Naive thymus-derived CD4-positive, alpha-beta T cell (primary cell): Measurements from ENCODE around the gene TOR1AIP1. TPM values are rescaled to one million over a fixed set of nuclear protein-coding genes. Genes with fewer than 3 reads are reported as not detected.

Experiments used
- ATAC-seq: fragments of 150-1000 bp; cut with Tn5 transposase; 2 replicates; pipeline ENCODE4 v1.10.0; 2021; ENCODE audit warnings: mild to moderate bottlenecking, moderate library complexity
- CTCF ChIA-PET: fragments of 350-600 bp; sonication (Branson Sonifier 250); formaldehyde crosslinking; loops from one replicate; lab custom pipeline; 2021; ENCODE audit warnings: antibody characterized with exemption; lab: Charles Lee
- POLR2A ChIA-PET: fragments of 350-600 bp; sonication (Branson Sonifier 250); formaldehyde crosslinking; loops from one replicate; lab custom pipeline; 2021; ENCODE audit warnings: antibody characterized with exemption, inconsistent platforms; lab: Charles Lee
- DNase-seq, 9 donors: peaks; one replicate each; pipeline versions ENCODE4 v3.0.0 to v3.0.0-alpha.2; 2020 to 2022; ENCODE audit warnings: mixed read lengths in 1 of 9
- H3K27ac ChIP-seq: one replicate; pipeline ENCODE4 v1.7.0; 2013; ENCODE audit warnings: mild to moderate bottlenecking, low read depth, low read length, moderate library complexity
- H3K27me3 ChIP-seq, 2 donors: one replicate each; pipeline ENCODE4 v1.7.0; 2013; ENCODE audit warnings: low read length in 2 of 2, mild to moderate bottlenecking in 2 of 2, moderate library complexity in 2 of 2; ENCODE audit not compliant: control insufficient read depth in 2 of 2, insufficient read depth in 2 of 2
- H3K36me3 ChIP-seq, 3 experiments: 1 replicate in 2 of 3; 2 replicates in 1 of 3; pipeline ENCODE4 v1.7.0; 2013; ENCODE audit warnings: low read length in 3 of 3, mild to moderate bottlenecking in 3 of 3, moderate library complexity in 1 of 3; ENCODE audit not compliant: insufficient read depth in 3 of 3, control insufficient read depth in 2 of 3
- H3K4me1 ChIP-seq, 2 donors: one replicate each; pipeline ENCODE4 v1.7.0; 2013; ENCODE audit warnings: low read length in 2 of 2, mild to moderate bottlenecking in 2 of 2, moderate library complexity in 1 of 2; ENCODE audit not compliant: control insufficient read depth in 2 of 2, insufficient read depth in 2 of 2
- H3K4me3 ChIP-seq: 2 replicates; pipeline ENCODE4 v1.7.0; 2013; ENCODE audit warnings: mild to moderate bottlenecking, low read length
- H3K9me3 ChIP-seq, 3 experiments: 1 replicate in 2 of 3; 2 replicates in 1 of 3; pipeline ENCODE4 v1.7.0; 2013; ENCODE audit warnings: low read length in 3 of 3; ENCODE audit not compliant: control insufficient read depth in 2 of 3
- H3K27ac Mint-ChIP-seq, 9 donors: one replicate each; pipeline ENCODE4 v1.8.0; 2020 to 2022; ENCODE audit warnings: mixed read lengths in 9 of 9, mild to moderate bottlenecking in 8 of 9, moderate library complexity in 5 of 9, inconsistent platforms in 2 of 9
- H3K27me3 Mint-ChIP-seq, 5 donors: one replicate each; pipeline ENCODE4 v1.8.0; 2021 to 2022; ENCODE audit warnings: mixed read lengths in 5 of 5, mild to moderate bottlenecking in 1 of 5
- H3K36me3 Mint-ChIP-seq, 5 donors: one replicate each; pipeline ENCODE4 v1.8.0; 2020 to 2022; ENCODE audit warnings: mixed read lengths in 5 of 5, mild to moderate bottlenecking in 3 of 5, inconsistent platforms in 1 of 5
- H3K4me1 Mint-ChIP-seq, 7 donors: one replicate each; pipeline ENCODE4 v1.8.0; 2020 to 2022; ENCODE audit warnings: mixed read lengths in 7 of 7, mild to moderate bottlenecking in 3 of 7, inconsistent platforms in 1 of 7
- H3K4me3 Mint-ChIP-seq, 10 donors: one replicate each; pipeline ENCODE4 v1.8.0; 2020 to 2022; ENCODE audit warnings: mild to moderate bottlenecking in 10 of 10, mixed read lengths in 10 of 10, moderate library complexity in 6 of 10, inconsistent platforms in 2 of 10
- H3K9me3 Mint-ChIP-seq, 11 donors: one replicate each; pipeline ENCODE4 v1.8.0; 2020 to 2022; ENCODE audit warnings: mixed read lengths in 11 of 11, mild to moderate bottlenecking in 4 of 11, inconsistent platforms in 1 of 11, moderate library complexity in 1 of 11
- intact Hi-C, 2 donors: fragments of 100-400 bp; cut with micrococcal nuclease; formaldehyde crosslinking; loops; one replicate each; pipeline ENCODE4 v1.15.1; 2023
- polyA plus RNA-seq, 2 donors: library from polyadenylated mRNA; unstranded; fragments of 300-500 nt; fragmentation: Illumina TruSeq; gene quantifications; one replicate each; pipeline ENCODE4 v1.2.3, GENCODE V29; 2021
- total RNA-seq, 6 experiments: library from RNA in 5 of 6; stranded (reverse) in 5 of 6; gene quantifications; 1 replicate in 5 of 6; 2 replicates in 1 of 6; pipeline ENCODE4 v1.2.3 and lab custom pipeline; 2021 to 2026

Gene TOR1AIP1
- total and polyA plus RNA-seq, 7 experiments from 2014 or later, result 47.4 to 88.6 (median 59.5) TPM

DNA sequence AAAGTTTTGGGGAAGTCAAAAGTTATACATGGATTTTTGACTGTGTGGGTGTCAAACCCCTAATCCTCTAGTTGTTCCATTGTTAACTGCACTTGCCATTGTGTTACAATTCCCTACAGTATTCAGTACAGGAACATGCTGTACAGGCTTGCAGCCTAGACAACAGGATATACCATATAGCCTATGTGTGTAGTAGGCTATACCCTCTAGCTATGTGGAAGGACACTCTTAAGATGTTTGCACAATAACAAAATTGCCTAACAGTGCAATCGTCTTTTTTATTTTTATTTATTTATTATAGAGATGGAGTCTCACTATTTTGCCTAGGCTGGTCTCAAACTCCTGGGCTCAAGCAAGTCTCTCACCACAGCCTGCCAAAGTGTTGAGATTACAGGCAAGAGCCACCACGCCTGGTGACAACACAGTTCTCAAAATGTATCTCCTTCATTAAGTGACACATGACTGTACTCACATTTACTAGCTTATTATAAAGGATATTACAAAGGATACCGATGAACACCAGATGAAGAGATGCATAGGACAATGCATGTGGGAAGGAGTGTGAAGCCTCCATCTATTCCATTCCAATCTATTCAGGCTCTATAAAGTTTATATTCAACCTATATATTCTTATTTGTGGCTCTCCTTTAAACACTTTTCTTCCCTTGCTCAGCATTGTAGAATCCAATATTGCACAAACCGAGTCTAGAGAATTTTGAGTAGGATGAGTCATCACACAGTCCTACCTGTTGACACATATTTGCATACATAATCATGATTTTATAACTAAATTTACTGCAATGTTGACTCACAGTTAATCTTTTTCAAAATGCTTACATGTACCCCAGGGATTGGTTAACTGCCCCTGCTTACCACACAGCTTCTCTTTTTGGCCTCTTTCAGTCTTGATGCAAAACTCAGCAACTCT, 44.1 kb downstream of the TOR1AIP1 start:
- DNase-seq (no peak), ATAC-seq (no peak)
- Histone ChIP-seq H3K4me3 (no peak overlapping the region), H3K9me3 (no peaks in the 10 kb centered on the region), H3K36me3 (peaks cover 0 to 5% (median 4%) of the 10 kb centered on the region in 3 experiments), H3K27ac (no peak overlapping the region), H3K4me1 (no peaks in the 10 kb centered on the region), H3K27me3 (no peaks in the 10 kb centered on the region)
- Mint-ChIP-seq H3K27me3 (peaks cover 0 to 6% (median 0%) of the 10 kb centered on the region in 5 donors), H3K4me3 (no peak overlapping the region), H3K9me3 (peaks cover 0 to 2% (median 0%) of the 10 kb centered on the region in 11 donors), H3K4me1 (peaks cover 0 to 3% (median 0%) of the 10 kb centered on the region in 7 donors), H3K27ac (no peak overlapping the region), H3K36me3 (peaks cover 0 to 6% (median 0%) of the 10 kb centered on the region in 5 donors)
- intact Hi-C loops, result no loop called here
- POLR2A ChIA-PET, result no interaction called here
- CTCF ChIA-PET, result no interaction called here

- CTCF ChIA-PET, result no interaction called here
These were observed 44.7 kb downstream of the TOR1AIP1 start for GRCh38 chr1:179926850-179927205.

DNA sequence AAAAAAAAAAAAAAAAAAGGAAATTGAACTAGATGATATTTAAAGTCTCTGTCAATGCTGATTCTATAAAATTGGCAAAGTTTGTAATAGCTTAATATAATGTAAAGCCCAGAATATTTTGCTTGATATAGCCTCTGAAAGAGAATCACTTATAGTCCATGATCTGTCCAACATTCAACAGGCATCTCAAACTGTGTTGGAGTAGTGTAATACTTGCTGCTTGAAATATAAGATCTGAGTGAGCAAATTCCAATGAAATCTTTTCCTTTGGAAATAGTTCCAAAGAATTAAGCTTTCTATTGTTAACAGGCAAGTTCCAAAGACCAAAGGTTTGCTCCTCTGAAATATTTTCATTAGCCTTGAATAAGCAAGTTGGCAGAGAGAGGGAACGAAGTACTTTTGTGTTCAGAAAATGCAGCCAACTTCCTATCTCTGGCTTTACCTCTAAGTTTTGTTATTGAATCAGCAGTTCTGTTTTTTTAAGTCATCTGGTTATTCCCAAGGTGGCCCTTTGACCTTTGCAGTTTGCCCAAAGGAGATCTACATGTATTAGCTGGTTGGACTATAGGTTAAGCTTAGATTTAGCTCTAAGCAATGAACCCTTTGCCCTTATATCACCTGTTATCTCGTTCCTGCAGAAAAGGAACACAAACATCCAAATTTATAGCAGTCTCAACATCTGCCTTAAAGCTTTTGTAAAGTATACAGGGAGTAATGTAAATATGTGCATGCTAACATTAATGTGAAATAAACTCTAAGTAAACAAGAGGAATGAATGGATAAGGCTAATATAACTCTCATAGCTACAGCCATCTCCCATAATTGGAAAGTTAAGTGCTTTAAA, 48.1 kb downstream of the TOR1AIP1 start:
- no peak overlapping the region for H3K4me3 ChIP-seq
- no peaks in the 10 kb centered on the region for H3K4me1 Mint-ChIP-seq
- ChIA-PET CTCF (no interaction called here), POLR2A (no interaction called here)
- H3K27ac ChIP-seq, result no peak overlapping the region
- H3K36me3 ChIP-seq, result no peaks in the 10 kb centered on the region
- no peak for ATAC-seq
- no peak for DNase-seq
- no peaks in the 10 kb centered on the region for H3K4me1 ChIP-seq
- H3K9me3 ChIP-seq, result no peaks in the 10 kb centered on the region
- H3K27me3 Mint-ChIP-seq, result peaks cover 0 to 24% (median 6%) of the 10 kb centered on the region in 5 donors
- H3K9me3 Mint-ChIP-seq, result peaks cover 0 to 2% (median 0%) of the 10 kb centered on the region in 11 donors
- intact Hi-C loops, result no loop called here
- peaks cover 0 to 3% (median 0%) of the 10 kb centered on the region in 5 donors for H3K36me3 Mint-ChIP-seq
- no peak overlapping the region for H3K27ac Mint-ChIP-seq
- H3K4me3 Mint-ChIP-seq, result no peak overlapping the region
- H3K27me3 ChIP-seq, result no peaks in the 10 kb centered on the region

More at GRCh38 chr1:179926850-179927205, 44.7 kb downstream of the TOR1AIP1 start:
- Mint-ChIP-seq H3K27me3 (peaks cover 0 to 6% (median 0%) of the 10 kb centered on the region in 5 donors), H3K4me3 (no peak overlapping the region), H3K27ac (no peak overlapping the region), H3K36me3 (peaks cover 0 to 6% (median 0%) of the 10 kb centered on the region in 5 donors), H3K4me1 (peaks cover 0 to under 1% (median 0%) of the 10 kb centered on the region in 7 donors), H3K9me3 (peaks cover 0 to 2% (median 0%) of the 10 kb centered on the region in 11 donors)
- intact Hi-C loops, result no loop called here
- Histone ChIP-seq H3K36me3 (no peaks in the 10 kb centered on the region), H3K9me3 (no peaks in the 10 kb centered on the region), H3K27me3 (no peaks in the 10 kb centered on the region), H3K27ac (no peak overlapping the region), H3K4me3 (no peak overlapping the region), H3K4me1 (no peaks in the 10 kb centered on the region)
- ATAC-seq (no peak), DNase-seq (no peak)
- POLR2A ChIA-PET, result no interaction called here

- no peak overlapping the region for H3K27ac Mint-ChIP-seq
- H3K27me3 Mint-ChIP-seq, result peaks cover 0 to 25% (median 6%) of the 10 kb centered on the region in 5 donors
- no peaks in the 10 kb centered on the region for H3K36me3 ChIP-seq
- no peak overlapping the region for H3K4me3 Mint-ChIP-seq
- no peak overlapping the region for H3K27ac ChIP-seq
- ChIA-PET POLR2A (interaction anchor here (1.1 kb wide), 1 partner anchor 9 kb away, joined by 3 read pairs; no protein-coding TSS in a partner anchor), CTCF (no interaction called here)
- no peak overlapping the region for H3K4me3 ChIP-seq
- no peak for ATAC-seq
- no peaks in the 10 kb centered on the region for H3K9me3 ChIP-seq
- H3K9me3 Mint-ChIP-seq, result peaks cover 0 to 2% (median 0%) of the 10 kb centered on the region in 11 donors
- DNase-seq, result no peak
- no peaks in the 10 kb centered on the region for H3K4me1 ChIP-seq
- H3K4me1 Mint-ChIP-seq, result no peaks in the 10 kb centered on the region
- H3K27me3 ChIP-seq, result no peaks in the 10 kb centered on the region
- H3K36me3 Mint-ChIP-seq, result no peaks in the 10 kb centered on the region
- intact Hi-C loops, result no loop called here
These were observed 48.8 kb downstream of the TOR1AIP1 start for GRCh38 chr1:179930867-179931266.

- Histone ChIP-seq H3K4me1 (no peaks in the 10 kb centered on the region), H3K4me3 (no peak overlapping the region), H3K9me3 (no peaks in the 10 kb centered on the region), H3K27me3 (peaks cover 0 to 4% of the 10 kb centered on the region in 2 donors), H3K36me3 (no peaks in the 10 kb centered on the region), H3K27ac (no peak overlapping the region)
- Mint-ChIP-seq H3K27ac (no peak overlapping the region), H3K27me3 (peaks cover 0 to 43% (median 7%) of the 10 kb centered on the region in 5 donors), H3K36me3 (no peaks in the 10 kb centered on the region), H3K9me3 (no peaks in the 10 kb centered on the region), H3K4me3 (no peak overlapping the region), H3K4me1 (peaks cover 0 to 2% (median 0%) of the 10 kb centered on the region in 7 donors)
- intact Hi-C loops, result no loop called here
- ATAC-seq, result no peak
- ChIA-PET CTCF (interaction anchor here (0.6 kb wide), 1 partner anchor 36 kb away, joined by 3 read pairs; no protein-coding TSS in a partner anchor), POLR2A (interaction anchor here (0.7 kb wide), 1 partner anchor 29 kb away, joined by 3 read pairs; no protein-coding TSS in a partner anchor)
- DNase-seq, result no peak
These were observed 51.1 kb downstream of the TOR1AIP1 start for GRCh38 chr1:179933219-179933618.

GRCh38 chr1:179935909-179936496, 53.9 kb downstream of the TOR1AIP1 start:
- no peaks in the 10 kb centered on the region for H3K36me3 Mint-ChIP-seq
- no peak for ATAC-seq
- peaks cover 0 to 2% (median 0%) of the 10 kb centered on the region in 7 donors for H3K4me1 Mint-ChIP-seq
- DNase-seq, result no peak
- no peaks in the 10 kb centered on the region for H3K36me3 ChIP-seq
- H3K4me1 ChIP-seq, result no peaks in the 10 kb centered on the region
- ChIA-PET POLR2A (interaction anchor here (0.8 to 1.0 kb wide), 2 partner anchors 14 to 219 kb away, joined by 3 to 4 read pairs; no protein-coding TSS in a partner anchor), CTCF (no interaction called here)
- H3K27me3 Mint-ChIP-seq, result peaks cover 0 to 54% (median 7%) of the 10 kb centered on the region in 5 donors
- H3K27ac Mint-ChIP-seq, result no peak overlapping the region
- peaks cover 0 to 4% of the 10 kb centered on the region in 2 donors for H3K27me3 ChIP-seq
- intact Hi-C loops, result no loop called here
- H3K9me3 ChIP-seq, result no peaks in the 10 kb centered on the region
- no peaks in the 10 kb centered on the region for H3K9me3 Mint-ChIP-seq
- no peak overlapping the region for H3K4me3 Mint-ChIP-seq
- no peak overlapping the region for H3K4me3 ChIP-seq
- no peak overlapping the region for H3K27ac ChIP-seq
